Hepatocyte (in vitro differentiated cells): ENCODE results near the gene PACRG.

Source experiments
- EZH2 ChIP-seq: fragments of 200-600 bp; sonication (generic); IDR thresholded peaks from 2 replicates; pipeline ENCODE4 v1.6.1; 2016; ENCODE audit warnings: antibody characterized with exemption, mild to moderate bottlenecking, borderline replicate concordance
- EZH2phosphoT487 ChIP-seq: fragments of 200-600 bp; sonication (generic); IDR thresholded peaks from one replicate; pipeline ENCODE4 v1.6.1; 2018; ENCODE audit warnings: antibody characterized with exemption, mild to moderate bottlenecking, low read depth, moderate library complexity; ENCODE audit not compliant: unreplicated experiment, severe bottlenecking
- TF ChIP-seq, protein P1 (sequence below): fragments of 200-600 bp; sonication (generic); IDR thresholded peaks from 2 replicates; pipeline ENCODE4 v1.5.1; 2016; ENCODE audit warnings: antibody characterized with exemption, mild to moderate bottlenecking; ENCODE audit not compliant: poor library complexity

DNA sequence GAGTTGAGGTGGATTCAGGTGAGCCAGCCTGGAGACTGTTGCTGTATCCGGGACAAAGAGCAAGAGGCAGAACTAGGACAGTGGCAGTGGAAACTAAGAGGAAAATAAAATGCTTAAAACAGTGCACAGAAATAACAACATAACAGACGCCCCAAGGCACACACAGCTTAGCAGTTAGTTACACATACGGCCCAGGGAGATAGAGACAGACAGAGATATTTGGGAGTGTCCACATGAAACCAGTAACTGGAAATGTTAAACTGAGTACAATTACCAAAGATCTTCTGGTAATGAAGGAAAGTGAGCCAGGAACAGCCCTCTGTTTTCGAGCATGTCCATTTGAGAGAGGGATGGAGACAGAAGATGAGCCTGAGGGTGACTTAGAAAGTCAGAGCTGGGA, 449.2 kb downstream of the PACRG start:
- TF ChIP-seq, protein P1, sequence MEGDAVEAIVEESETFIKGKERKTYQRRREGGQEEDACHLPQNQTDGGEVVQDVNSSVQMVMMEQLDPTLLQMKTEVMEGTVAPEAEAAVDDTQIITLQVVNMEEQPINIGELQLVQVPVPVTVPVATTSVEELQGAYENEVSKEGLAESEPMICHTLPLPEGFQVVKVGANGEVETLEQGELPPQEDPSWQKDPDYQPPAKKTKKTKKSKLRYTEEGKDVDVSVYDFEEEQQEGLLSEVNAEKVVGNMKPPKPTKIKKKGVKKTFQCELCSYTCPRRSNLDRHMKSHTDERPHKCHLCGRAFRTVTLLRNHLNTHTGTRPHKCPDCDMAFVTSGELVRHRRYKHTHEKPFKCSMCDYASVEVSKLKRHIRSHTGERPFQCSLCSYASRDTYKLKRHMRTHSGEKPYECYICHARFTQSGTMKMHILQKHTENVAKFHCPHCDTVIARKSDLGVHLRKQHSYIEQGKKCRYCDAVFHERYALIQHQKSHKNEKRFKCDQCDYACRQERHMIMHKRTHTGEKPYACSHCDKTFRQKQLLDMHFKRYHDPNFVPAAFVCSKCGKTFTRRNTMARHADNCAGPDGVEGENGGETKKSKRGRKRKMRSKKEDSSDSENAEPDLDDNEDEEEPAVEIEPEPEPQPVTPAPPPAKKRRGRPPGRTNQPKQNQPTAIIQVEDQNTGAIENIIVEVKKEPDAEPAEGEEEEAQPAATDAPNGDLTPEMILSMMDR, result no peak
- TF ChIP-seq EZH2phosphoT487 (no peak), EZH2 (no peak)
